Measurements from ENCODE around the gene HM13.
"Not testable (repeated sequence)": the region's sequence is repeated elsewhere in the genome, so short reads cannot be mapped to it uniquely, and the experiment has no call there.

The HM13 gene

DNA sequence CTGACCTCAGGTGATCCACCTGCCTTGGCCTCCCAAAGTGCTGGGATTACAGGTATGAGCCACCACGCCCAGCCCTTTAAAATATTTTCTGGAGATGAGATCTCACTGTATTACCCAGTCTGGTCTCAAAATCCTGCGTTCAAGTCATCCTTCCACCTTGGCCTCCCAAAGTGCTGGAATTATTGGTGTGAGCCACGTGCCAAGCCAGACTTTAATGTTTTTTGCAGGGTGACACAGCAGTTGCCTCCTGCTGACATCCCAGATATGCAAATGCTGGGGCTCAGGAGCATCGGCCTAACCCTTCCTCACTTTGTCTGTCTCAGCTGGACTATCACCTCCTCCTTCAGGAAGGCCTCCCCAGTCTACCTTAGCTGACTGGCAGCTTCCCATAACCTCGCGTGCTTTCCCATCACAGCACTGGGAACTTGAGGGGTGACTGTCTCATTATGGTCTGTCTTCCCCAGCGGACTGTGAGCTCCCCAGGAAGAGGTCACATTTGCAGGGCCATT is 76.5 kb downstream of the HM13 start:
- DNase-seq (ENCODE audit: low read depth, low spot score): no peak

DNA sequence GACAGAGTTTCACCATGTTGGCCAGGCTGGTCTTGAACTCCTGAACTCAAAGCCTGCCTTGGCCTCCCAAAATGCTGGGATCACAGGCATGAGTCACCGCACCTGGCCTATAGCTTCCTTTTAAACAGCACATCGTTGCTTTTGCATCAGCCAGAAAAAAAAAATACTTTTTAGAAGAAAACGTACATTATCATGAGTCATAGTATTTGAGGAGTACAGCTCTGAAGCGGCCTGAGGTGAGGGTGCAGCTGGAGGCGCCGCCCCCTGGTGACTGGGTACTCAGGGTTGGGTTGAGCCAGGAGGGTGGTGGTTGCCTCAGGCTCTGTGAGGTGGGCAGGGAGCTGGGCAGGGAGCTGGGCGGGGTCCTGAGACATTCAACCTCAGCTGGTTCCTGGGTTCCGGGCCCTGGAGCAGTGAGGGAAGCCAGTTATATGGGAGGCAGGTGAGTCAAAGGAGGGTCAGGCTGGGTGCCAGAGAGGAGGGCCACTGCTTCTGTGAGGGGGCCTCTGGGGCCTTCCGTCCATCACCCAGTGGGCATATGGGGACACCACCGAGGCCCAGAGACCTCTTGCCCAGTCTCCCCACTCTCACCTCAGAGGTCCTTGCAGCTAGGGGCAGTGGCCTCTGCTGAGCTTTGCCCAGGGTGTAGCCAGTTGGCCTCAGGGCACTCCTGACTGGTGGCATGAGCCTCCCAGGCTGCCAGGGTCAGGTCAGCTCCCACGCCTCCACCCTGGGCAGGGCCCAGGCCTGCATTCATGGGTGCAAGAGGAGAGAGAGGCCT is 79.2 kb downstream of the HM13 start:
- no peak for DNase-seq (ENCODE audit: low read depth, low spot score)

DNA sequence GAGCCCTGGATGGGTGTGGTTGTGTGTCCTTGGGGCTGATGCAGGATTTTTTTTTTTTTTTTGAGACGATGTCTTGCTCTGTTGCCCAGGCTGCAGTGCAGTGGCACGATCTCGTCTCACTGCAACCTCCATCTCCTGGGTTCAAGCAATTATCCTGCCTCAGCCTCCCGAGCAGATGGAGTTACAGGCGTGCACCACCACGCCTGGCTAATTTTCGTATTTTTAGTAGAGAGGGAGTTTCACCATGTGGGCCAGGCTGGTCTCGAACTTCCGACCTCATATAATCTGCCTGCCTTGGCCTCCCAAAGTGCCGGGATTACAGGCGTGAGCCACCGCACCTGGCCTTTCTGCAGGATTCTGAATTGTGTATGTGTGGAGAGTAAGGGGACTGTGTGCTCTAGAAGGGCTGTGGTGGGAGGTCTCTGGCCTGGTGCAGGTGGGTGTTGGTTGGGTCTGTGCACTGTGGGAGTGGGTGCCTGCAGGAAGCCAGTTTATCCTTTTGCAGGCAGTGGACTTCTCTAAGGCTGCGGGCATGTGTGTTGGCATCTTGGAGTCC is 79.8 kb downstream of the HM13 start:
- DNase-seq (ENCODE audit: low read depth, low spot score): no peak

DNA sequence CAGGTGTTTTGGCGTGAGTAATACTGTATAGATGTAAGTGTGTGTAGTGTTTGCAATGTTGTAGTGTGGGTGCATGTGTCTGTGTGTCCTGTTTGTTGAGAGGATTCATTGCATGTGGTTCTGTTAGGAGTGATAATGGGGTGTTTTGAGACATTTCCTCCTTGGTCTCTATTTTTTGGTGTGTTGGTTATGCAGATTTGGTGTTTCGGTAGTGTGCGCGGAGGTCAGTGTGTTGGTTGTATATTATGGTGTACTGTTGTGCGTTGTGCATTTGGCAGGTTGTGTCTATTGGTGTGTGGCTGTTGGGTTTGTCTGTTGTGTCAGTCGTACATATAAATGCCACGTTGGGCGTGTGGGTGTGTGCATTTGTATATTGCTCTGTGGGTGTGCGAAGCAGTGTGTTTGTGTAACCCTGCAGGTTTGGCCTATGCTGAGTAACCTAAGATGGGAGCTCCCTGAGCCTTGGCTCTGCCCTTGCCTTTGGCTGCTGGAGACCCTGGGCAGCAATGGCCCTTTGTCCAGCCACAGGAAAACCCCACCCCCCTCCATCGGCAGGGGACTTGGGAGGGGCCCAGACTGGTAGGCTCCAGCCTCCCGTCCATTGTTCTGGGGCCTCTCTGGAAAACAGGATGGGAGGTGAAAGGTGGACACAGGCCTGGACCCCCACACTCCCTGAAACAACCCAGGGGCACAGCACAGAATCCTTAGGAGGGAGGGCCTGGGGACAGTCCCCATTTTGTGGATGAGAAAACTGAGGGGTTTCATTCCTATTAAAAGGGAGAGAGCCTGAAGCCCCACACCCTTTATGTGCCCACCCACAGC is 80.5 kb downstream of the HM13 start:
- no peak for DNase-seq (ENCODE audit: low read depth, low spot score)

DNA sequence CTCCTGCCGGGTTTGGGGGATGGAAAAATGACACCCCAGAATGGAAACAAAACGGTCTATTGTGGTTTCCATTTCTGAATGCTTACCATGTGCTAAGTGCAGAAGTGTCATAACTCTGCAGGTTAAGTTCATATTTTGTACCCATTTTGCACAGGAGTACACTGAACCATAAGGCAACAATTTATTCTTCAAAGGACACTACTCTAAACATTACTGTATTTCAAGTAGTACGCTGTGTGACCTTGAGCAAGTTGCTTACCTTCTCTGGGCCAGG is 81.1 kb downstream of the HM13 start:
- no peak for DNase-seq (ENCODE audit: low read depth, low spot score)

DNA sequence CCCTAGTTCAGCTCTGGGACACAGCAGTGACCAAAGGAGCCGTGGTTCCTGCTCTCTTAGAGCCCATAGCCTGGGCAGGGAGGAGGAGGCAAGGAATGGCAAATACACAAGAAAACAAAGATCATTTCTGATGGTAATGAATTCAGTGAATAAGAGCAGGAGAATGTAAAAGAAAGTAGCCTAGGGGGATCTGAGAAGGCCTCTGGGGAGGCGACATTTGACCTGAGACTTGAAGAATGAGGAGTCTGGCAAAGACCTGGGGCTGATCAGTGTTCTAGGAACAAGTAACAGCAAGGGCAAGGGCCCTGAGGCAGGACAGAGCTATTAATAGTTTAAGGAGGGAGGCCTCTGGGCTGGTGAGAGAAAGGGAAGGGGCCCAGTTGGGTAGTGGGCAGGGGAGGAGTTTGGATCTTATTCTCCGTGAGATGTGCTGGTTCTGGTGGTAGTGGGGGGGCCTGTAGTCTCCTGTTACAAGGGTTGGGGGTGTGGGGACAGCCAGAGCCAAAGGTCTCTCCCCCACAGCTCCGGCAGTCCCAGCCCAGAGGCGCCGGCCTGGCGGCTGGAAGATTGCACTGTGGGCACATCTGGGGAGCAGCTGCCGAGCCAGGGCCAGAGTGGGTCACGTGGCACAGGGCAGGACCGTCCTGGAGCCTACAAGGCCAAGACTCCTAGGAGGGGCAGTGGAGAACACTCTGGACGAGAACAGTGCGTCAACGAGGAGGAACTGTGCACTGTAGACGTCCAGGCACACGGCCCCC is 81.6 kb downstream of the HM13 start:
- no peak for DNase-seq (ENCODE audit: low read depth, low spot score)

DNA sequence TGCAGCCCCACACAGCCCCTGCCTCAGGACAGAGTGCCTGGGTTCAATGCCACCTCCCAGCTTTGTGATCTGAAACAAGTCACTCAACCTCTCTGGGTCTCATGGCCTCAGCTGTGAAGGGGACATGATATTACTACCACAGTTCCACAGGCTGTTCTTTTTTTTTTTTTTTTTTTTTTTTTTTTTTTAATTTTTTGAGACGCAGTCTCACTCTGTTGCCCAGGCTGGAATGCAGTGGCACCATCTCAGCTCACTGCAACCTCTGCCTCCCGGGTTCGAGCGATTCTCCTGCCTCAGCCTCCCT is 82.1 kb downstream of the HM13 start:
- not testable (repeated sequence) for DNase-seq (ENCODE audit: low read depth, low spot score)

DNA sequence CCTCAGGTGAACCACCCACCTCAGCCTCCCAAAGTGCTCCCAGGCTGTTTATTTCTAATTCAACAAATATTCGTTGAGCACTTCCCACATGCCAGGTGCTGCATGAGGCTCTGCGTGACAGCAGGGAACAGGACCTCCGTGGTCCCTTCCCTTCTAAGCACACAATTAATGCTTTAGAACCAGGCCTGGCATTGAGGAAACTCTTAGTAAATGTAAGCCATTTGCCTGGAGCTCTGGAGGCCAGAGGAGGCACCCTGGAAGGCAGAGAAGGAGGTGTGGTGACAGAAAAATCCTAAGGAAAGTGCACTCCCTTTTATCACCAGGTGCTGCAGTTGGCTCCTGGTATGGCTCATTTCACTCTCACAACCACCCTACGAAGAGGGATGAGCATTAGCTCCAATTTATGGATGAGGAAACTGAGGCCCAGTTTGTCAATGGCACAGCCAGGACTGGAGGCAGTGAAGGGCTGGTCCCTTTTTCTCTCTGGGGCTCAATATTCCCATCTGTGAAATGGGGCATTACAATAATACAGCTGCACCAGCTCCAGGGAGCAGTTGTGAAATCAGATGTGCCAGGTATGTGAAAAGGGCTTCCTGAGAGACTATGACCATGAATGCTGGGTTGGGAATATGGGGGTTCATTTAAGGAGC is 82.7 kb downstream of the HM13 start:
- no peak for DNase-seq (ENCODE audit: low read depth, low spot score)

DNA sequence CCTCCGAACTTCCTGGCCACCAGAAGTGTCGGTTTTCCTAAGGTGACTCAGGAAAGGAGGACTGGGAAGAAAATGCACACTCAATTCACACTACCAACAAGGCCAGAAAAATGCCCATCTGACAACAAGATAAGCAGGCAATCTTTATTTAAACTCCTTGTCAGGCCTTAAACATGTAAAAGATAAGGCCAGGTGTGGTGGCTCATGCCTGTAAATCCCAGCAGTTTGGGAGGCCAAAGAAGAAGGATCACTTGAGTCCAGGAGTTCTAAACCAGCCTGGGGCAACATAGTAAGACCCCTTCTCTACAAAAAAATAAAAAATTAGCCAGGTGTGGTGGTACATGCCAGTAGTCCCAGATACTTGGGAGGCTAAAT is 83.2 kb downstream of the HM13 start:
- DNase-seq (ENCODE audit: low read depth, low spot score): no peak

DNA sequence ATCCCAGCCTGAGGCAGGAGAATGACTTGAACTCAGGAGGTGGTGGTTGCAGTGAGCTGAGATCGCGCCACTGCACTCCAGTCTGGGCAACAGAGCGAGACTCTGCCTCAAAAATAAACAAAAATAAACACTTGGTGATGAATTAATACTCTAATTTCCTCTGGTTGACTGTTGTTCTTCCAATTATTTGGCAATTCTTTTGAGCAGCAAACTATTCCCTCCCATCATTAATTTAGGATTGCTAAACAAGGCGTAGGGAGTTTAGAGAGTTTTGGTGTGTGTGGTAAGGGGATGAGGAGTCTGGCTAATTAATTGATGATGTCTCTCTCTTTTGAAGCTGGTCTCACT is 88.2 kb downstream of the HM13 start:
- no peak for DNase-seq (ENCODE audit: low read depth, low spot score)

DNA sequence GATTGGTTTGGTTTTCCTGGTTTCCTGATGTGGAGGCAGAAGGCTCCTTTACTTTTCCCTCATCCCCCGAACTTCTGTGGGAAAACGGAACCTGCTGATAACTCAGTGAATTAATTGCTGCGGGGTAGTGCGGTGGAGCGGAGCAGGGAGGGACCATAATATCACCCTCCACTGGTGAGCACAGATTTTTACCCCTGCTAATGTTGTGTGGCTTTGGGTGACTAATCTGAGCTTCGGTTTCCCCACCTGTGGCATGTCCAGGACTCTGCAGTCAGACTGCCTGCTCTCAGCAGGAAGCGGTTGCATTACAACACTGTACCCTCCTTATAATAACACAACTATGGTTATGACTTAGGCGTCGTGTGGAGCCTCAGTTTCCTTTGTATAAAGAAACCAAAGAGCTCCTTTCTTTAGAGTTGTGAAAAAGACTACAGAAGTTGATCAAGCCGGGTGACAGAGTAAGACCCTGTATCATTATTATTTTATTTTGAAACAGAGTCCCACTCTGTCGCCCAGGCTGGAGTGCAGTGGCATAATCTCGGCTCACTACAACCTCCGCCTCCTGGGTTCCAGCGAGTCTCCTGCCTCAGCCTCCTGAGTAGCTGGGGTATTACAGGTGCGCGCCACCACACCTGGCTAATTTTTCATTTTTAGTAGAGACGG is 88.7 kb downstream of the HM13 start:
- no peak for DNase-seq (ENCODE audit: low read depth, low spot score)

DNA sequence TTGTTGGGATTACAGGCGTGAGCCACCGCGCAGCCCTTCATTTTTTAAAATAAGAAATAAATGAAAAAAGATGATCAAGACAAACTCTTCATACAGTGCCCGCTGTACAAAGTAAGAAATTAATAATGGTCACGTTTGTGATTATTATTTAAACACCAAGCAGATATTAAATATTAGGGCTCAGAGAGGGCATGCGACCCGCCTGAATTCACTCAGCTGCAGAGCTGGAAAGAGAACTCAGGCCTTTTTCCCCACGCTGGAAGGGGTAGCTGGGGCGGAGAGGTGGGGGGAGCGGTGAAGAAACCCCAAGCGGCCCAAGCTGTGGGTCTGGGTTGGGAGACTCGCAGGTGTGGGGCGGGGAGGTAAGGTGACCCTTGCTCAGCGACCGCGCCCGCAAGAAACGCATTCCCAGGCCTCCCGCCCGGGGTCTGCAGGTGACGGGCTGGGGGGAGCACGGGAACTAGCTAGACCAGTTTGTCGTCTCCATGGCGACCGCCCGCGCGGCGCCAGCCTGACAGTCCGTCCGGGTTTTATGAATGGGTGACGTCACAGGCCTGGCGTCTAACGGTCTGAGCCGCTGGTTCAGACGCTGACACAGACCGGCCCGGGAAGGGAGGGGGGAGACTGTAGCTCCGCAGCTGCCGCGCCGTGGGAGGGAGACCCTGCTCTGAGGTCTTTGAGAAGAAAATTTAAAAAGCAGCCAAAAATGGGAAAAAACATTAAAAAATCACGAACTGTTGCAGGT is 89.8 kb downstream of the HM13 start:
- no peak for DNase-seq (ENCODE audit: low read depth, low spot score)

DNA sequence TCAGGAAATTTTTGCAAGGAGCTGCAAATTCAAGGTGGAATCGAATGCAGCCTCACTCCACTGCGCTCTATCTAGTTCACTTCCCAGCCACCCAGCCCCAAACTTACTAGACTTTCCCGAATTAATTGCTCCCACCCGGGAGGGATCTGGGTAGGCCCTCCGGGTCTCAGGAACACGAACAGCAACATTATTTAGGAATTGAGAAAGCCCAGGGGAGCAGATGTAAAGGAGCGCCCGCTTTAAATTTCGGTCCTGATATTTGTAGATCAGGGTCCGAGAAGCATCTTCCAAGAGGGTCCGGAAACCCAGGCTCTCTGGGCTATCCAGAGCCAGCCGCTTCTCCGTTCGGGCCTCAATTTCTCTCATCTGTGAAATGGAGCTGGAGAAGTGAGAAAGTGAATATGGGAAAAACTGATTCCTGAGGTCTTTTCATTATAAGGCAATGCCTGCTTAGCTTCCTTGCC is 90.4 kb downstream of the HM13 start:
- no peak for DNase-seq (ENCODE audit: low read depth, low spot score)

DNA sequence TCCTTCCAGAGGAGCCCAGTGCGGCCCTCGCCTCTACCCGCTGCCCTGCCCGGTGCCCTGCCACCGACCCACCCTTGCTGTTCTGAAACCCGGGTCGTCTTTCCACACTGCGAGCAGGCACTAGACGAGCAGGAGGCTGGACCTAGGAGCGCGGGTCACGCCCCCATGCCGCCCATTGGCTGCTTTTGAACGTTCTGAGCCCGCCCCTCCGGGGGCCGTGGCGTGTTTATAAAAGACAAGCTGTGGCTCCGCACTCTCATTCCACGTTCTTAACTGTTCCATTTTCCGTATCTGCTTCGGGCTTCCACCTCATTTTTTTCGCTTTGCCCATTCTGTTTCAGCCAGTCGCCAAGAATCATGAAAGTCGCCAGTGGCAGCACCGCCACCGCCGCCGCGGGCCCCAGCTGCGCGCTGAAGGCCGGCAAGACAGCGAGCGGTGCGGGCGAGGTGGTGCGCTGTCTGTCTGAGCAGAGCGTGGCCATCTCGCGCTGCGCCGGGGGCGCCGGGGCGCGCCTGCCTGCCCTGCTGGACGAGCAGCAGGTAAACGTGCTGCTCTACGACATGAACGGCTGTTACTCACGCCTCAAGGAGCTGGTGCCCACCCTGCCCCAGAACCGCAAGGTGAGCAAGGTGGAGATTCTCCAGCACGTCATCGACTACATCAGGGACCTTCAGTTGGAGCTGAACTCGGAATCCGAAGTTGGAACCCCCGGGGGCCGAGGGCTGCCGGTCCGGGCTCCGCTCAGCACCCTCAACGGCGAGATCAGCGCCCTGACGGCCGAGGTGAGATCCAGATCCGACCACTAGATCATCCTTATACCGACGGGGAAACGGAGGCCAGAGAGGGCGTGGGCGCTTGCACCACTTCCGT is 91.0 kb downstream of the HM13 start, which contains the start of gene ID1:
Gene ID1, plus strand, starts transcription at position 259 of the 871 bp plus-strand sequence. Its CDS starts 99 bp downstream, at position 358.
- DNase-seq (ENCODE audit: low read depth, low spot score): peak; percentile 74

DNA sequence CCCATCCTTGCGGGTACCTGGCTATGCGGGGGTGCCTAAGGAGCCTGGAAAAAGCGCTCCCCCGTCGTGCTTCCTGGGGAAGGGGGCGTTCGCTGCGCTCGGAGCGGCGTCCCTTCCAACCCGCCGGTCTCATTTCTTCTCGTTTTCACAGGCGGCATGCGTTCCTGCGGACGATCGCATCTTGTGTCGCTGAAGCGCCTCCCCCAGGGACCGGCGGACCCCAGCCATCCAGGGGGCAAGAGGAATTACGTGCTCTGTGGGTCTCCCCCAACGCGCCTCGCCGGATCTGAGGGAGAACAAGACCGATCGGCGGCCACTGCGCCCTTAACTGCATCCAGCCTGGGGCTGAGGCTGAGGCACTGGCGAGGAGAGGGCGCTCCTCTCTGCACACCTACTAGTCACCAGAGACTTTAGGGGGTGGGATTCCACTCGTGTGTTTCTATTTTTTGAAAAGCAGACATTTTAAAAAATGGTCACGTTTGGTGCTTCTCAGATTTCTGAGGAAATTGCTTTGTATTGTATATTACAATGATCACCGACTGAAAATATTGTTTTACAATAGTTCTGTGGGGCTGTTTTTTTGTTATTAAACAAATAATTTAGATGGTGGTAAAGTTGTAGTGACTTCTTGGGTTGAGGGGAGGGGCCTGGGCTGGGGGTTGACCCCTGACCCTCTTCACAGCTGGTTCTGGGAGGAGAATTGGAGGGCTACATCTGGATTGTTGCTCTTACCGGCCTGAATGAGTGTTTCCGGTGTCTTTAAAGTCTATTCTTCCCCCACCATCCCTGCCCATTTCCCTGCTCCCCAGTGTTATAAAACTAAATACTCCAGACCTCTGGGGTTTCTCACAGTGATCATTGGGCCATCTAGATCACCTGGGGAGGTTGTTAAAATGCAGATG is 91.9 kb downstream of the HM13 start:
- no peak for DNase-seq (ENCODE audit: low read depth, low spot score)

DNA sequence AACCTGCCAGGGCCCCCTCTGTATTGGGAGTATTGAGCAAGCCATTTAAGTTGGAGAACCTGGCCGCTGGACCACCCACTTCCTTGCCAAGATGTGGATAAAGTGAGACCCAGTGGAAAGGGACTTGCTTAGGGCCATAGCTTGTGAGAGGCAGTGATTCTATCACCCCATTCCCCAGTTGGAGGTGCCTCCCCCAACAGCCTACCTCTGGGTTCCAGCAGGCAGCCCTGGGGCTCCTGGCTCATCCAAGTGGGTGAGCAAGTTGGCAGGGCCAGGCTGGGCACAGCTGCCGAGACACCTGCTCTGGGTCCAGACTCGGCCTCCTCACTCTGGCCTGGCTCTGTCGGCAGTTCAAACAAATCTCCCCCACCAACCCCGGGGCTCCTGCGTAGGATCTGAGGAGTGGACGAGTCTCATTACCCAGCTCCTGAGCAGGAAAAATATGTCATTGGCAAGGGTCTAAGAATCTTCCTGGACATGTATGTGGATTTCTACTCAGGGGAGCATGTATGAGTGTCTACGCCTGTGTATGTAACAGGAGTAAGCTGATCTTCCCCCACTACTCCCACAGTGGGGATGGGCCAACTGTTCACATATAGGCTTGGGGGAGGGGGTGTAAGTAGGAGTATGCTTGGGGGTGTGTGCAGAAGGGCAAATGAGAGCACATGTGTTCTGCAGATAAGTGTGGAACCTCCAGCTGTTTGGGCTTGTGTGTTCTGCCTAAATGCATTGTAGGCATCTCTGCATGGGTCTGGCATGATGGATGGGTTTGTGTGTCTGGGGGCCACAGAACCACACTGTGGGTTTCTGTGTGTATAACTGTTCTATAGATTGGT is 92.8 kb downstream of the HM13 start:
- DNase-seq (ENCODE audit: low read depth, low spot score): no peak

DNA sequence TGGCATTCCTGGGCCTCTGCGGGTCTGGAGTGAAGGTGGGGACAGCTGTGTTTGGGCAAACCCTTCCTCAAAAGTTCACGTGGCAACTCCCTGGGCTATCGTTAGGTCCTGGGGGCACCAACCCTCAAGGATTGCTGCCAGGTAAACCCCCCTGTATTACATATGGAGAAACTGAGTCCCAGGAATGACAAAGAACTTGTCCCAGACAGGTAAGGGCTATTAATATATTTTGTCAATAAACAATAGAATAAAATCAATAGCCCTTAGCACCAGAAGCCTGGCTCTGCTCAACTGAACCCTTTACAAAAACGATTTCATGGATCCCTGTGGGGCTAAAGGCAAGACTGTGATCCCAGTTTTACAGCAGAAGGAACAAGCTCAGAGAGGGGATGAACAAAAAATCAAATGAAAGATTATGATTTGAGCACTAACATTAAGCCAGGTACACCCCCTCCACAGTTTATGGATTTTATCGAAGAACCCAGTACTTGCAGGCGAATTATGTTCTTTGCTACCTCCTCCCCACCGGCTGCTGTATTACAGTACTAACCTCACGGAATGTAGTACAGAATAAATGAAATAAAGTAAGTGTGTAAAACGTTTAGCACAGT is 93.5 kb downstream of the HM13 start:
- DNase-seq (ENCODE audit: low read depth, low spot score): no peak
